HL-60 (cell line): ENCODE data around the gene PDE8B.

ENCODE experiments used
- CTCF ChIP-seq: IDR thresholded peaks from one replicate; pipeline ENCODE4 v1.5.1; 2011; ENCODE audit warnings: low read length, control low read depth, inconsistent platforms; ENCODE audit not compliant: insufficient read depth
- POLR2AphosphoS5 ChIP-seq: IDR thresholded peaks from 2 replicates; pipeline ENCODE4 v1.6.1; 2012; ENCODE audit warnings: low read depth
- REST ChIP-seq: IDR thresholded peaks from 2 replicates; pipeline ENCODE4 v1.6.1; 2012; ENCODE audit warnings: low read depth; ENCODE audit not compliant: insufficient replicate concordance

GRCh38 chr5:77282337-77283027, 72.0 kb downstream of the PDE8B start:
- TF ChIP-seq CTCF, result no peak
- no peak for TF ChIP-seq POLR2AphosphoS5
- TF ChIP-seq REST, result no peak
